ENCODE measurements around the gene KCNH8.

Gene KCNH8

DNA sequence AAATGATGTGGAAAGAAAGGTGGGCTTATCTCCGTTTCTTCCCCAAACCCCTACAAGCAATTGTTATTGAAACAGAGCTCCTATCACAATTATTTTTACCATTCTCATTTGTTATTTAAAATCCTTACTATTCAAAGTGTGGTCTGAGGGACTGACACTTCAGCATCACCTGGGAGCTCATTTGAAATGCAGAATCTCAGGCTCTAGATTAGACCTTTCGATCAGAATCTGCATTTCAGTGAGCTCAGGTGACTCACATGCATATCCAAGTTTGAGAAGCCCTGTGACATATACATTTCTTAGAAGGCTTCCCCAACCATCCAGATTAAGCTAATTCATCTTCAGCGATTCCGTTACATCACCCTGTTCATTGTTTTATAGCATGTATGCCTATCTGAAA, 145.0 kb downstream of the KCNH8 start:
- no peak overlapping the region for H3K4me3 ChIP-seq (ENCODE audit: low read depth, low read length)
- TF ChIP-seq, protein P1, sequence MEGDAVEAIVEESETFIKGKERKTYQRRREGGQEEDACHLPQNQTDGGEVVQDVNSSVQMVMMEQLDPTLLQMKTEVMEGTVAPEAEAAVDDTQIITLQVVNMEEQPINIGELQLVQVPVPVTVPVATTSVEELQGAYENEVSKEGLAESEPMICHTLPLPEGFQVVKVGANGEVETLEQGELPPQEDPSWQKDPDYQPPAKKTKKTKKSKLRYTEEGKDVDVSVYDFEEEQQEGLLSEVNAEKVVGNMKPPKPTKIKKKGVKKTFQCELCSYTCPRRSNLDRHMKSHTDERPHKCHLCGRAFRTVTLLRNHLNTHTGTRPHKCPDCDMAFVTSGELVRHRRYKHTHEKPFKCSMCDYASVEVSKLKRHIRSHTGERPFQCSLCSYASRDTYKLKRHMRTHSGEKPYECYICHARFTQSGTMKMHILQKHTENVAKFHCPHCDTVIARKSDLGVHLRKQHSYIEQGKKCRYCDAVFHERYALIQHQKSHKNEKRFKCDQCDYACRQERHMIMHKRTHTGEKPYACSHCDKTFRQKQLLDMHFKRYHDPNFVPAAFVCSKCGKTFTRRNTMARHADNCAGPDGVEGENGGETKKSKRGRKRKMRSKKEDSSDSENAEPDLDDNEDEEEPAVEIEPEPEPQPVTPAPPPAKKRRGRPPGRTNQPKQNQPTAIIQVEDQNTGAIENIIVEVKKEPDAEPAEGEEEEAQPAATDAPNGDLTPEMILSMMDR (IDR thresholded peaks at IDR 0.05; ENCODE audit: control insufficient read depth, extremely low read depth, insufficient read depth), result no peak
- no peak for DNase-seq (ENCODE audit: low read depth)

GRCh38 chr3:19295208-19295607, 146.9 kb downstream of the KCNH8 start:
- DNase-seq (ENCODE audit: low read depth), result no peak
- no peak overlapping the region for H3K4me3 ChIP-seq (ENCODE audit: low read depth, low read length)
- TF ChIP-seq, protein P1 (IDR thresholded peaks at IDR 0.05; ENCODE audit: control insufficient read depth, extremely low read depth, insufficient read depth), result no peak

DNA sequence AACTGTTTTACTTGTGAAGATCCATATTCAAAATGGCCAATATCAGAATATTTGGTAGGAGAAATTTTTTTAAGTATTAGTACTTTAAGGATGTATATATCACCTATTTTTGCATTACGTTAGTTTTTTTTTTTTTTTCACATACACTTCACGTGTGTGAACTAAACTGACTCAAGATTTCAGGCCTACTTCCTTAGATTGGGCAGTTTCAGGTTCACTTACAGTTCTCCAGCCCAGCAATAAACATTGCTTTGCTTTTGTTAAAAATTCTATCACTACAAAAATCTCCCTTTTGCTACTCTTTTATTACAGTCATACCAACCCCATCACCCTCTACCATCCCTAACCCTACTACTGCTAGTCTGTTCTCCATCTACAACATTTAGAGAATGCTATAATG, 183.6 kb downstream of the KCNH8 start:
- no peak for DNase-seq (ENCODE audit: low read depth)
- TF ChIP-seq, protein P1 (IDR thresholded peaks at IDR 0.05; ENCODE audit: control insufficient read depth, extremely low read depth, insufficient read depth), result no peak
- no peak overlapping the region for H3K4me3 ChIP-seq (ENCODE audit: low read depth, low read length)

DNA sequence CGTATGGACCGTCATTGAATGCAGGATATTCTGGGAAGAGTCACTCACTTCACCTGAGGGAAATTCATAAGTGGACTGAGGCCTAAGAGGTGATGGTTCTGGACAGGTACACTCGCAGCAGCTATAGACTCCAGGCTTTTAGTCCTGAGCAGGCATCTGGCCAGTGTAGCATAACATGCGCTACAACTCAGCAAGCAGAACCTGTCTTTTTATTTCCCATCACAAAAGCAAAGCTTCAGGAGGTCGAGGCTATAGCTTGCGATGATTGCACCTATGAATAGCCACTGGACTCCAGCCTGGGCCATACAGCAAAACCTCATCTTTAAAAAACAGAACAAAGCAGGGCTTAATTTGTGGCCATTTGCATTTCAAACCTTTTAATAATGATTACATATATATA, 185.8 kb downstream of the KCNH8 start:
- TF ChIP-seq, protein P1 (IDR thresholded peaks at IDR 0.05; ENCODE audit: control insufficient read depth, extremely low read depth, insufficient read depth), result no peak
- H3K4me3 ChIP-seq (ENCODE audit: low read depth, low read length), result no peak overlapping the region
- no peak for DNase-seq (ENCODE audit: low read depth)

DNA sequence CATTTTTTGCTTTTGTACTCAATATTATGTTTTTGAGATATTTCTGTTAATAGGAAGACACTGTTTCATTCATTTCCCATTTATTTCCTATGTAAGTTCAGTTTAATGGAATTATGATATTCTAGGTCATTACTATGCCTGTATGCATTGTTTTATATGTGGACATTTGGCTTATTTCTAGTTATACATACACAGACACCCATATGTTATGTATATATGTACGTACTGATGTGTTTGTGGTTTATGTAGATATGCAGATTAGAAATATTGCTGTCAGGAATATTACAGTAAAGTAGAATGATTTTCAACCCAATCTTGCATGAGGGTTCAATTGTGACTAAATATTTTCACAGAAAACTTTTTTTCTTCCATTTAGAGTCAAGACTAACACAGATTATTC, 190.5 kb downstream of the KCNH8 start:
- H3K4me3 ChIP-seq (ENCODE audit: low read depth, low read length), result no peak overlapping the region
- TF ChIP-seq, protein P1 (IDR thresholded peaks at IDR 0.05; ENCODE audit: control insufficient read depth, extremely low read depth, insufficient read depth), result no peak
- DNase-seq (ENCODE audit: low read depth), result no peak

- no peak for DNase-seq (ENCODE audit: low read depth)
- TF ChIP-seq, protein P1 (IDR thresholded peaks at IDR 0.05; ENCODE audit: control insufficient read depth, extremely low read depth, insufficient read depth), result no peak
- no peak overlapping the region for H3K4me3 ChIP-seq (ENCODE audit: low read depth, low read length)
These were observed 194.1 kb downstream of the KCNH8 start for GRCh38 chr3:19342389-19342788.

DNA sequence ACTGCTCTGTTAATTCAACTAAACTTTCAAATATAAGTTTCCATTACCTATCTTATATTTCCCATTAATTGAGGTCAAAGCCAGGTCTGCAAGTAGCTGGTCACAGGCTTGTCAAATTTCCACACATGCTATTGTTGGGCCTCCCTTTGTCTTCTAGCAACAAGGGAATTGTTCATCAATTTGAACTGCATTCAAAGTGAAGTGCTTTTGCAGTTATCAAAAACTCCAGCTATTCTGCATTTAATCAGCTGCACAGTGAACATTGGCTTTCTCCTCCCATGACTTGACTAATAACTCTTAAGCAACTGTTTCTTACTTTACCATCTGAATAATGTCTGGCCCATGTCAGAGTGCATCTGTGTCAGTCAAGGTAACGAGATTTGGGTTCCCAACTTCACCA, 198.4 kb downstream of the KCNH8 start:
- no peak for DNase-seq (ENCODE audit: low read depth)
- TF ChIP-seq, protein P1 (IDR thresholded peaks at IDR 0.05; ENCODE audit: control insufficient read depth, extremely low read depth, insufficient read depth), result no peak
- H3K4me3 ChIP-seq (ENCODE audit: low read depth, low read length), result no peak overlapping the region

Measured in LNCaP clone FGC (cell line).